HepG2 (cell line): ENCODE data around the gene C1orf116. TPM values are rescaled to one million over a fixed set of nuclear protein-coding genes. Genes with fewer than 3 reads are reported as not detected.

Source experiments
- ATAC-seq: fragments of 200-7000 bp; cut with Tn5 transposase; 3 replicates; pipeline ENCODE4 v1.9.1; 2020; ENCODE audit warnings: mild to moderate bottlenecking, moderate library complexity
- BruUV-seq: library from RNA; stranded (reverse); fragments of 400-500 nt; replicated peaks from 2 replicates; lab custom pipeline; 2021; lab: Mats Ljungman, UMichigan
- CTCF ChIA-PET: fragments of 300-600 bp; formaldehyde crosslinking; extraction: SDS; loops from one replicate; lab custom pipeline; 2021; ENCODE audit warnings: low total read pairs, inconsistent platforms, low intra/inter-chr PET ratio; lab: Yijun Ruan, JAX
- POLR2A ChIA-PET: fragments of 350-600 bp; sonication (Branson Sonifier 250); formaldehyde crosslinking; loops from one replicate; lab custom pipeline; 2020; ENCODE audit warnings: antibody characterized with exemption, inconsistent platforms; lab: Yijun Ruan, JAX
- DNase-seq: peaks from one replicate; pipeline ENCODE4 v3.0.0-alpha.2; 2015; ENCODE audit warnings: low spot score
- FAIRE-seq: peaks from 3 replicates; lab custom pipeline; 2011; peaks lifted over from hg19 to GRCh38; lab: Jason Lieb, UNC
- H2AFZ ChIP-seq: one replicate; pipeline ENCODE4 v1.6.1; 2011; ENCODE audit warnings: low read length, inconsistent platforms
- H3K27ac ChIP-seq: fragments of 300-600 bp; 3 replicates; pipeline ENCODE4 v1.8.0; 2011; ENCODE audit warnings: mixed run types, mild to moderate bottlenecking, mixed read lengths, low read length, inconsistent platforms; ENCODE audit not compliant: insufficient read depth; ENCODE audit errors: extremely low read length
- H3K27me3 ChIP-seq, 2 experiments: fragments of 200-600 bp in 1 of 2; 2 replicates in 1 of 2; 3 replicates in 1 of 2; pipeline versions ENCODE4 v1.6.0 to v1.8.0; 2011; ENCODE audit warnings: low read length in 2 of 2, mild to moderate bottlenecking in 2 of 2, moderate library complexity in 2 of 2, inconsistent platforms in 1 of 2; ENCODE audit not compliant: insufficient read depth in 2 of 2, control insufficient read depth in 1 of 2
- H3K36me3 ChIP-seq, 2 experiments: fragments of 200-600 bp in 1 of 2; replicated peaks in 1 of 2; 2 replicates in 1 of 2; 3 replicates in 1 of 2; pipeline versions ENCODE4 v1.5.1 to v1.8.0; 2011; ENCODE audit warnings: low read length in 2 of 2, inconsistent platforms in 1 of 2; ENCODE audit not compliant: insufficient read depth in 2 of 2, control insufficient read depth in 1 of 2
- H3K4me1 ChIP-seq: 2 replicates; pipeline ENCODE4 v1.5.1; 2012; ENCODE audit warnings: low read length, inconsistent platforms; ENCODE audit not compliant: insufficient read depth
- H3K4me2 ChIP-seq: 2 replicates; pipeline ENCODE4 v1.6.0; 2011; ENCODE audit warnings: low read depth, low read length, inconsistent platforms
- H3K4me3 ChIP-seq, 3 experiments: fragments of 200-600 bp in 1 of 3; sonication (generic), shearing (Covaris generic) in 1 of 3; replicated peaks in 1 of 3; 2 replicates each; pipeline ENCODE4 v1.5.1; 2011 to 2016; ENCODE audit warnings: low read length in 3 of 3, inconsistent platforms in 2 of 3, low read depth in 2 of 3, mild to moderate bottlenecking in 2 of 3, control low read depth in 1 of 3, mixed read lengths in 1 of 3; ENCODE audit not compliant: insufficient read depth in 1 of 3
- H3K79me2 ChIP-seq: one replicate; pipeline ENCODE4 v1.6.1; 2011; ENCODE audit warnings: low read length, inconsistent platforms; ENCODE audit not compliant: insufficient read depth
- H3K9ac ChIP-seq: 2 replicates; pipeline ENCODE4 v1.6.0; 2011; ENCODE audit warnings: mild to moderate bottlenecking, low read depth, low read length, inconsistent platforms; ENCODE audit not compliant: insufficient read depth
- H3K9me3 ChIP-seq: 2 replicates; pipeline ENCODE4 v1.5.1; 2012; ENCODE audit warnings: mild to moderate bottlenecking, low read length
- H4K20me1 ChIP-seq: 2 replicates; pipeline ENCODE4 v1.6.0; 2011; ENCODE audit warnings: inconsistent platforms, mild to moderate bottlenecking, low read length, moderate library complexity; ENCODE audit not compliant: insufficient read depth
- ARHGAP35 ChIP-seq: sonication (generic); formaldehyde crosslinking; IDR thresholded peaks from 2 replicates; pipeline ENCODE4 v1.9.0; 2022; ENCODE audit warnings: mild to moderate bottlenecking, inconsistent platforms, moderate library complexity, missing genetic modification reagents, borderline replicate concordance
- EED ChIP-seq: sonication (generic); formaldehyde crosslinking; IDR thresholded peaks from 2 replicates; pipeline ENCODE4 v1.5.0; 2020; ENCODE audit warnings: mild to moderate bottlenecking, missing genetic modification reagents
- FOSL2 ChIP-seq: sonication (generic); formaldehyde crosslinking; IDR thresholded peaks from 2 replicates; pipeline ENCODE4 v1.4.0; 2020; ENCODE audit warnings: missing genetic modification reagents
- KLF12 ChIP-seq: sonication (generic); formaldehyde crosslinking; IDR thresholded peaks from 2 replicates; pipeline ENCODE4 v1.4.0; 2020; ENCODE audit warnings: missing genetic modification reagents, borderline replicate concordance
- SKIL ChIP-seq: sonication (generic); formaldehyde crosslinking; IDR thresholded peaks from 2 replicates; pipeline ENCODE4 v1.8.0; 2022; ENCODE audit warnings: missing genetic modification reagents, mild to moderate bottlenecking, moderate library complexity, borderline replicate concordance
- SMARCC2 ChIP-seq: fragments of 450-650 bp; IDR thresholded peaks from 2 replicates; pipeline ENCODE4 v1.6.1; 2017; ENCODE audit warnings: antibody characterized with exemption, mild to moderate bottlenecking
- TFE3 ChIP-seq: IDR thresholded peaks from 2 replicates; pipeline ENCODE4 v1.6.1; 2016
- ZC3H4 ChIP-seq: sonication (generic); formaldehyde crosslinking; IDR thresholded peaks from 2 replicates; pipeline ENCODE4 v1.4.0; 2020; ENCODE audit warnings: missing genetic modification reagents, borderline replicate concordance
- ZNF326 ChIP-seq: sonication (generic); formaldehyde crosslinking; IDR thresholded peaks from 2 replicates; pipeline ENCODE4 v1.4.0; 2020; ENCODE audit warnings: missing genetic modification reagents, borderline replicate concordance
- ZNF496 ChIP-seq: sonication (generic); formaldehyde crosslinking; IDR thresholded peaks from 2 replicates; pipeline ENCODE4 v1.8.1; 2023; ENCODE audit warnings: mild to moderate bottlenecking, moderate library complexity, missing genetic modification reagents; ENCODE audit not compliant: insufficient replicate concordance
- ZNF816 ChIP-seq: sonication (generic); formaldehyde crosslinking; IDR thresholded peaks from 2 replicates; pipeline ENCODE4 v1.8.0; 2022; ENCODE audit warnings: missing genetic modification reagents, mild to moderate bottlenecking, borderline replicate concordance
- ZNF891 ChIP-seq: sonication (generic); formaldehyde crosslinking; IDR thresholded peaks from 2 replicates; pipeline ENCODE4 v1.5.0; 2020; ENCODE audit warnings: mild to moderate bottlenecking, missing genetic modification reagents
- WGBS: methylation state at CpG from one replicate; pipeline ENCODE4 v1.1.6; 2017; ENCODE audit warnings: low lambda C conversion rate; 5-methylcytosine and 5-hydroxymethylcytosine counted together
- in situ Hi-C: cut with HindIII; loops from 2 replicates; pipeline ENCODE4 v1.10.0; 2017; ENCODE audit warnings: low pct_unique_long_range_greater_than_20kb; ENCODE audit not compliant: extremely low pct_ligation_motif_present
- intact Hi-C: fragments of 100-400 bp; cut with micrococcal nuclease; formaldehyde crosslinking; loops from one replicate; pipeline ENCODE4 v1.10.0; 2022; ENCODE audit not compliant: unreplicated experiment
- polyA plus RNA-seq, 8 experiments: library from polyadenylated mRNA; depleted of rRNA in 3 of 8; stranded (reverse) in 7 of 8; unstranded in 1 of 8; fragments of >200 nt; fragmentation: Illumina TruSeq in 4 of 8; extraction: Trizol in 4 of 8; gene quantifications; 2 replicates each; pipeline versions ENCODE4 v1.2.1 to v1.2.3, GENCODE V29; 2011 to 2016; ENCODE audit warnings: low read depth in 4 of 8, missing spikeins in 1 of 8, mixed read lengths in 1 of 8; ENCODE audit not compliant: insufficient read depth in 1 of 8
- total RNA-seq, 5 experiments: library from RNA; depleted of rRNA; stranded (reverse); fragments of >200 nt; fragmentation: Illumina TruSeq; extraction: Trizol; gene quantifications; 2 replicates each; pipeline ENCODE4 v1.2.3, GENCODE V29; 2016; ENCODE audit warnings: low read depth in 1 of 5
- TF ChIP-seq, protein P1 (sequence below), 2 experiments: sonication (generic) in 1 of 2; formaldehyde crosslinking in 1 of 2; IDR thresholded peaks; 2 replicates each; pipeline versions ENCODE4 v1.4.0 to v1.6.1; 2016 to 2020; ENCODE audit warnings: borderline replicate concordance in 1 of 2, low read depth in 1 of 2, mild to moderate bottlenecking in 1 of 2, missing genetic modification reagents in 1 of 2
- TF ChIP-seq, protein P2 (sequence below): sonication (generic); formaldehyde crosslinking; conservative IDR thresholded peaks from 2 replicates; pipeline ENCODE4 v1.8.0; 2022; ENCODE audit warnings: low read depth, missing genetic modification reagents

The C1orf116 gene
- total and polyA plus RNA-seq, 2 of the 13 experiments (the other 11 are each of a cell fraction or from before 2014, with no cell fraction given), result 0.51 to 0.95 TPM

GRCh38 chr1:207064561-207064960 lies 32.0 kb upstream of the C1orf116 start (continued):
- TF ChIP-seq, protein P1, sequence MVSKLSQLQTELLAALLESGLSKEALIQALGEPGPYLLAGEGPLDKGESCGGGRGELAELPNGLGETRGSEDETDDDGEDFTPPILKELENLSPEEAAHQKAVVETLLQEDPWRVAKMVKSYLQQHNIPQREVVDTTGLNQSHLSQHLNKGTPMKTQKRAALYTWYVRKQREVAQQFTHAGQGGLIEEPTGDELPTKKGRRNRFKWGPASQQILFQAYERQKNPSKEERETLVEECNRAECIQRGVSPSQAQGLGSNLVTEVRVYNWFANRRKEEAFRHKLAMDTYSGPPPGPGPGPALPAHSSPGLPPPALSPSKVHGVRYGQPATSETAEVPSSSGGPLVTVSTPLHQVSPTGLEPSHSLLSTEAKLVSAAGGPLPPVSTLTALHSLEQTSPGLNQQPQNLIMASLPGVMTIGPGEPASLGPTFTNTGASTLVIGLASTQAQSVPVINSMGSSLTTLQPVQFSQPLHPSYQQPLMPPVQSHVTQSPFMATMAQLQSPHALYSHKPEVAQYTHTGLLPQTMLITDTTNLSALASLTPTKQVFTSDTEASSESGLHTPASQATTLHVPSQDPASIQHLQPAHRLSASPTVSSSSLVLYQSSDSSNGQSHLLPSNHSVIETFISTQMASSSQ (IDR thresholded peaks at IDR 0.05; ENCODE audit: low read depth), result no peak
- TF ChIP-seq, protein P1 (CRISPR knock-in tag; IDR thresholded peaks at IDR 0.05; ENCODE audit: borderline replicate concordance), result no peak
- TF ChIP-seq ZNF326 (no peak), SMARCC2 (no peak), SKIL (CRISPR knock-in tag) (no peak), ZNF816 (CRISPR knock-in tag) (no peak), EED (CRISPR knock-in tag) (no peak)

DNA sequence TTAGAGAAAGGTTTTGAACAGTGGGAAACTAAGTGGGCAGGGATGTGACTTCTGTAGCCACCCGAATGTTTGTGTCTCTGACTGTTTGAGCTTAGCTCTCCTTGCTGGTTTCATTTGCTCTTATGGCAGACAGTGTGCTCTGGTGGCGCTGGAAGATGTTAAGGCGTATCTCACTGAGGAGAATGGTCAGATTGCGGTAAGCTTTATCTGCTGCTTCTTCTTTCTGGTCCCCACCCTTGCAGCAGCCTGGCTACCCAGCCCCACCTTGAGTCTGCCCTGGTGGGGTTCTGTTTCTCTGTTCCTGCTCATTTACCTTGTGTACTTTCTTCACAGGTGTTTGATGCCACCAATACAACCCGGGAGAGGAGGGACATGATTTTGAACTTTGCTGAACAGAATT lies 30.5 kb upstream of the C1orf116 start:
- H3K36me3 ChIP-seq, result peaks cover 4 to 29% of the 10 kb centered on the region in 2 experiments; a peak in 4 of 5 replicates
- no peak for ATAC-seq
- H3K9ac ChIP-seq, result no peak overlapping the region
- H3K4me3 ChIP-seq, result no peak overlapping the region
- H4K20me1 ChIP-seq, result no peaks in the 10 kb centered on the region
- no peaks in the 10 kb centered on the region for H3K9me3 ChIP-seq
- FAIRE-seq, result no peak
- H3K27me3 ChIP-seq, result no peaks in the 10 kb centered on the region
- no peak overlapping the region for H3K4me2 ChIP-seq
- intact Hi-C loops, result no loop called here
- H3K79me2 ChIP-seq, result no peaks in the 10 kb centered on the region
- BruUV-seq, result no TSS peak
- H2AFZ ChIP-seq, result no peak overlapping the region
- CTCF ChIA-PET, result no interaction called here
- 83% methylated on average over 4 of the region's 5 CpGs for WGBS
- no peak overlapping the region for H3K27ac ChIP-seq
- in situ Hi-C loops, result no loop called here
- peaks cover 13% of the 10 kb centered on the region for H3K4me1 ChIP-seq
- DNase-seq, result no peak
- POLR2A ChIA-PET, result no interaction called here
- no peak for TF ChIP-seq ZNF496
- TF ChIP-seq TFE3, result no peak
- no peak for TF ChIP-seq ARHGAP35 (CRISPR knock-in tag)
- TF ChIP-seq FOSL2 (CRISPR knock-in tag), result no peak
- TF ChIP-seq, protein P2, sequence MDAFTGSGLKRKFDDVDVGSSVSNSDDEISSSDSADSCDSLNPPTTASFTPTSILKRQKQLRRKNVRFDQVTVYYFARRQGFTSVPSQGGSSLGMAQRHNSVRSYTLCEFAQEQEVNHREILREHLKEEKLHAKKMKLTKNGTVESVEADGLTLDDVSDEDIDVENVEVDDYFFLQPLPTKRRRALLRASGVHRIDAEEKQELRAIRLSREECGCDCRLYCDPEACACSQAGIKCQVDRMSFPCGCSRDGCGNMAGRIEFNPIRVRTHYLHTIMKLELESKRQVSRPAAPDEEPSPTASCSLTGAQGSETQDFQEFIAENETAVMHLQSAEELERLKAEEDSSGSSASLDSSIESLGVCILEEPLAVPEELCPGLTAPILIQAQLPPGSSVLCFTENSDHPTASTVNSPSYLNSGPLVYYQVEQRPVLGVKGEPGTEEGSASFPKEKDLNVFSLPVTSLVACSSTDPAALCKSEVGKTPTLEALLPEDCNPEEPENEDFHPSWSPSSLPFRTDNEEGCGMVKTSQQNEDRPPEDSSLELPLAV, result no peak
- no peak for TF ChIP-seq ZC3H4 (CRISPR knock-in tag)
- TF ChIP-seq ZNF891 (CRISPR knock-in tag), result no peak
- TF ChIP-seq KLF12 (CRISPR knock-in tag), result no peak
